Hepatocyte (in vitro differentiated cells): ENCODE measurements around the gene LCE3D.

ENCODE experiments used
- CTCF ChIP-seq: fragments of 200-600 bp; sonication (generic); IDR thresholded peaks from 2 replicates; pipeline ENCODE4 v1.5.1; 2016; ENCODE audit warnings: antibody characterized with exemption, mild to moderate bottlenecking; ENCODE audit not compliant: poor library complexity
- EZH2phosphoT487 ChIP-seq: fragments of 200-600 bp; sonication (generic); IDR thresholded peaks from one replicate; pipeline ENCODE4 v1.6.1; 2018; ENCODE audit warnings: antibody characterized with exemption, mild to moderate bottlenecking, low read depth, moderate library complexity; ENCODE audit not compliant: unreplicated experiment, severe bottlenecking

GRCh38 chr1:152565115-152565514 lies 15.2 kb downstream of the LCE3D start:
- TF ChIP-seq EZH2phosphoT487: no peak
- TF ChIP-seq CTCF: no peak
